Right cardiac atrium (tissue), 5 donors: Measurements from ENCODE around the gene MGLL. TPM values are rescaled to one million over a fixed set of nuclear protein-coding genes. Genes with fewer than 3 reads are reported as not detected.

Source experiments
- ATAC-seq, 2 donors: fragments of 200-7000 bp; cut with Tn5 transposase; one replicate each; pipeline versions ENCODE4 v1.8.0 to v1.9.1; 2020; ENCODE audit warnings: moderate library complexity in 2 of 2, mild to moderate bottlenecking in 1 of 2
- DNase-seq, 3 donors: peaks; one replicate each; pipeline ENCODE4 v3.0.0-alpha.2; 2020
- H3K27ac ChIP-seq: one replicate; pipeline ENCODE4 v1.5.1; 2013; ENCODE audit warnings: mild to moderate bottlenecking, low read length, control low read depth, moderate library complexity
- H3K27me3 ChIP-seq: one replicate; pipeline ENCODE4 v1.6.1; 2013; ENCODE audit not compliant: control insufficient read depth, insufficient read depth
- H3K4me1 ChIP-seq: one replicate; pipeline ENCODE4 v1.6.1; 2013; ENCODE audit warnings: low read length; ENCODE audit not compliant: control insufficient read depth, insufficient read depth
- H3K4me3 ChIP-seq: one replicate; pipeline ENCODE4 v1.5.1; 2013; ENCODE audit warnings: low read length, control low read depth
- H3K9me3 ChIP-seq: one replicate; pipeline ENCODE4 v1.6.1; 2013; ENCODE audit warnings: low read length; ENCODE audit not compliant: control insufficient read depth
- WGBS: extraction: QIAGEN DNeasy Blood & Tissue Kit; methylation state at CpG from one replicate; pipeline ENCODE4 v1.1.7; 2013; 5-methylcytosine and 5-hydroxymethylcytosine counted together
- intact Hi-C, 4 donors: fragments of 100-400 bp; cut with DNase I; formaldehyde crosslinking; loops; one replicate each; pipeline versions ENCODE4 v1.11.0 to v1.14.0; 2022 to 2023
- polyA plus RNA-seq: library from polyadenylated mRNA; stranded (reverse); fragments of 200-250 nt; gene quantifications from one replicate; pipeline ENCODE4 v1.2.3, GENCODE V29; 2013
- total RNA-seq, 4 donors: library from RNA; stranded (reverse); fragmentation: NEBNext Ultra II Directional; extraction: Animal tissue kit (Norgen Biotek cat#: 25700); gene quantifications; one replicate each; pipeline ENCODE4 v1.2.1, GENCODE V29; 2021
- donor health status: healthy with polysubstance abuse.
- donor health status: DM: no; HTN: yes; CAD: no.
- donor health status: DM: no; HTN: no; CAD: no.
- donor health status: DM: no; HTN: yes; CAD: no; lungs with severe emphysema.
- donor health status: DM: yes; HTN: yes; CAD: no.

The MGLL gene
- total and polyA plus RNA-seq, 5 donors, result 52.2 to 80.4 (median 64.9) TPM

- DNase-seq (peak in 2 of 3 donors; percentile 43 to 61), ATAC-seq (no peak)
- H3K4me1 ChIP-seq, result peaks cover 10% of the 10 kb centered on the region
- H3K9me3 ChIP-seq, result no peaks in the 10 kb centered on the region
- peak overlapping the region; percentile 85 for H3K4me3 ChIP-seq
- 44% methylated on average over 8 of the region's 8 CpGs for WGBS
- H3K27me3 ChIP-seq, result no peaks in the 10 kb centered on the region
- peak overlapping the region; percentile 98 for H3K27ac ChIP-seq
- intact Hi-C loops, result loop anchor here (5.0 to 10.0 kb wide), 6 partner anchors 57 to 157 kb away; no protein-coding TSS in a partner anchor
These were observed 921 bp downstream of the MGLL start for GRCh38 chr3:127821394-127821793.

DNA sequence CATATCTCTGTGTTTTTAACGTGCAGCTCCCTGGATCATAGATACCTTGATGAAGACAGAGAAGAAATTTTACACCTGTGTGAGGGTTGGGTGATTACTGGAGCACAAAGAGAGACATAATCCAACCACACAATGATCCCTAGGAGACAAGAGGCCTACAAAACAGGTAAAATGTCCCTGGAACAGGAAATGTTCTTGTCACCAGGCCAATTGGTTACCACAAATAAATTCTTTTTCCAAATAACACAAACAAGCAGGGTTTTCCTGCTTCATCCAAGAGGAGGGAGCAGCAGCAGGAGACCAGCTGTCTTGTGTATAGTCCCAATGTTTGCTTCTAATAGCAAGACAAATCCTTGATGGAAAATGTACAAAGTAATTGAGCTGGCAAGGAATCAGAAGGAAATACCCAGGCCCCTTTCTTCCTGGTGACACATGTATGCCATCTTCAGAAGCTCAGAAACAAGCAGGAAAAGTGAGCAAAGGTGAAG, 1.4 kb downstream of the MGLL start:
- intact Hi-C loops, result loop anchor here (5.0 to 10.0 kb wide), 6 partner anchors 56 to 156 kb away; no protein-coding TSS in a partner anchor
- Histone ChIP-seq H3K27me3 (no peaks in the 10 kb centered on the region), H3K4me3 (peak overlapping the region; percentile 85), H3K9me3 (no peaks in the 10 kb centered on the region), H3K27ac (peak overlapping the region; percentile 55), H3K4me1 (peaks cover 11% of the 10 kb centered on the region)
- ATAC-seq (no peak), DNase-seq (no peak)
- WGBS, result 26% methylated on average over 1 of the region's 1 CpG

DNA sequence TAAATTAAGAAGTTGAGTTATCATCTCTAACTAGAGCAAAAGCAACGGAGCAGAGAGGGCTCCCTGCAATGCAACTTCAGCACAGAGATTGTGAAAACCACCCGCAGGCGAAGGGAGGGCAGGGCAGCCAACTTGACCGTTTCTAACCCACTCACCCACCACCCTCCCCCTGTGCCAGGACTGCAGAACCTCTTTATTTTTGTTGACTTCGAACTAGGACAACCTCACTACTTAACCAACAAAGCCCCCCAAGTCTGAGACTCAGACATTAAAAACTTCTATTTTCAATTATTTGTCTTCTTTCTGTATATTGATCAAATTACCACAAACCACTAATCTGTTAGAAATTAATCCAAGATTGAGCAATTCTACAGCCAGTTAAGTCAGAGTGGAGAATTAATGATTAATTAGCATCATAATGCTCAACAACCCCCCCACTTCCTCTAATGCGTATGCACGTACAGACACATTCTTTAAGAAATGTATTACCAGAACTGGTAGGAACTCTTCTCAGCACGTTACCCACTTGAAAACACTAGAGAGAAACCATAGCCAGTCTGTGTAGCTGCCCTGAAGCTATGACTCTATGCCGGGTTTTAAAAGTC, 2.0 kb downstream of the MGLL start:
- Histone ChIP-seq H3K27ac (peak overlapping the region; percentile 65), H3K4me3 (peak overlapping the region; percentile 85), H3K27me3 (no peaks in the 10 kb centered on the region), H3K4me1 (peaks cover 11% of the 10 kb centered on the region), H3K9me3 (no peaks in the 10 kb centered on the region)
- DNase-seq, result peak in 1 of 3 donors; percentile 61
- ATAC-seq, result no peak
- WGBS, result 31% methylated on average over 9 of the region's 9 CpGs
- intact Hi-C loops, result loop anchor here (5.0 to 10.0 kb wide), 6 partner anchors 56 to 156 kb away; no protein-coding TSS in a partner anchor

DNA sequence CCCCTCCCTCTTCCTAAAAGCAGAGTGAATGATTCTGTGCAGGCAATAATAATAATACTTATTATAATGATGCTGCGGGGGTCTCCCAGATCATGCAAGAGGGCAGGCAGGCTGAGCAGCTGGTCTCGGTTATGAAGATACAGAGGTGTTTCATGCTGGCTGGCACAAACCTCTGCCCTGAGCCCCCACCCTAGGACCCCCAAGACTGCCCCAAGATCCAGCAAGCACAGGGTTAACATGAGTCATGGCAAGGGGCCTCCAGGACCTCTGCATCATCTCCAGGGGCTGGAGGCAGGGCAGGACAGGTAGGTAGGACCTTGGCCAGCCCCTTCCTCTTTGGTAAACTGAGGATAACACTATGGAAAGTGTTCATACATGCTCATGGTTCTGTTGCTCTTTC, 2.7 kb downstream of the MGLL start:
- H3K27me3 ChIP-seq, result no peaks in the 10 kb centered on the region
- no peaks in the 10 kb centered on the region for H3K9me3 ChIP-seq
- peak overlapping the region; percentile 34 for H3K27ac ChIP-seq
- intact Hi-C loops, result loop anchor here (5.0 to 10.0 kb wide), 6 partner anchors 55 to 155 kb away; no protein-coding TSS in a partner anchor
- 78% methylated on average over 2 of the region's 2 CpGs for WGBS
- peak overlapping the region; percentile 85 for H3K4me3 ChIP-seq
- no peak for DNase-seq
- peaks cover 11% of the 10 kb centered on the region for H3K4me1 ChIP-seq
- no peak for ATAC-seq

DNA sequence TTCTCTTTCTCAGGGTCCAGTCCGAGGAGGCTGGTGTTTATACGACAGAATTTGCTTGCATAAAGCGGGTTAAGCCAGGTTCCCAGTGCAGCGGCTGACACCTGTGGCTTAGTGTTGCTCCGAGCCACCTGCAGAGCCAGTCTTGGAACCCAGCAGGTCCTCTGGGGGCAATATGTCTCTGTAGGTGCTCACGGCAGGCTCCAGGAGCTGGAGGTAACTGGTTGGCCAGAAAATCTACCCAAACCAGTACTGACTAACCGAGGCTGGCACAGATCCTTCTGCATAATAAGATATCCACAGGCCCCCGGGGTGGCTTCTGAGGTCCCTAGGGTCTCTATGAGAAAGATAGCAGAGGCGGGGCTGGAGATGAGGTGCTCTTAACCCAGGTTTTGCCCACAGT, 3.2 kb downstream of the MGLL start:
- WGBS, result 78% methylated on average over 9 of the region's 9 CpGs

GRCh38 chr3:127817406-127817841, 4.9 kb downstream of the MGLL start:
- 47% methylated on average over 5 of the region's 5 CpGs for WGBS
- Histone ChIP-seq H3K27me3 (no peaks in the 10 kb centered on the region), H3K4me3 (no peak overlapping the region), H3K27ac (peak overlapping the region; percentile 61), H3K4me1 (peaks cover 11% of the 10 kb centered on the region), H3K9me3 (no peaks in the 10 kb centered on the region)
- no peak for DNase-seq
- intact Hi-C loops, result no loop called here
- peak; percentile 15 to 27 for ATAC-seq

More for the DNA sequence above, 3.2 kb downstream of the MGLL start:
- H3K4me3 ChIP-seq, result peak overlapping the region; percentile 85
- no peak for DNase-seq
- no peak for ATAC-seq
- H3K4me1 ChIP-seq, result peaks cover 11% of the 10 kb centered on the region
- no peaks in the 10 kb centered on the region for H3K9me3 ChIP-seq
- H3K27ac ChIP-seq, result peak overlapping the region; percentile 33
- H3K27me3 ChIP-seq, result no peaks in the 10 kb centered on the region
- intact Hi-C loops, result no loop called here

DNA sequence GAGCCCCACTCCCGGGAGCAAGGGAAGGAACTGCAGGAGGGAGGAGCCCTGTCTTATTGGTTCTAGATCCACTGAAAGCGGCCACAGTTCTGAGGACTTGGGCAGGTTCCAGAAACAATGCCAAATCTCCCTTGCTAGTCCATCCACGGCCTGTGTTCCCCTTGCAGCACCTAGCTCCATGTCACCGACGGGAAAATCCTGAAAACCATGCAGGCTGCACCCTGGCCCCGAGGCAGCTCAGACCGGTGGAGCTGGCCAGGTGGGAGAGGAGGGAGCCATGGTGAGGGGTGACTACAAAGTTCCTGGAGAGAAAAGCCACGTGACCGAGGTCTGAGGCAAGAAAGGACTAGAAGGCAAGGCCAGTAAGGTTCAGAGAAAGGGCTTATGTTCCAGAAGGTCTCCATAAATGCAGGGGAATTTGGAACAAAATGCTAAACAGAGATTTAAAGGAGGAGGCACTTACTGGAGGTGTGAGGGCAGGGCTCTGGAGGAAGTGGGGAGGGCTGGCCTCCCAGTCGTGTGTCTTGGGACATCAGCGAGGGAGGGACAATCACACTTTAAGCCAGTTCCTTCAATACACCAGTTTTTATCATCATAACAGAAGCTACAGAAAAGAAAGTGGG, 5.4 kb downstream of the MGLL start:
- Histone ChIP-seq H3K4me1 (peaks cover 11% of the 10 kb centered on the region), H3K27me3 (no peaks in the 10 kb centered on the region), H3K27ac (peak overlapping the region; percentile 61), H3K4me3 (no peak overlapping the region), H3K9me3 (no peaks in the 10 kb centered on the region)
- ATAC-seq (peak; percentile 17 to 28), DNase-seq (peak in 2 of 3 donors; percentile 27 to 56)
- intact Hi-C loops, result no loop called here
- 66% methylated on average over 11 of the region's 11 CpGs for WGBS

DNA sequence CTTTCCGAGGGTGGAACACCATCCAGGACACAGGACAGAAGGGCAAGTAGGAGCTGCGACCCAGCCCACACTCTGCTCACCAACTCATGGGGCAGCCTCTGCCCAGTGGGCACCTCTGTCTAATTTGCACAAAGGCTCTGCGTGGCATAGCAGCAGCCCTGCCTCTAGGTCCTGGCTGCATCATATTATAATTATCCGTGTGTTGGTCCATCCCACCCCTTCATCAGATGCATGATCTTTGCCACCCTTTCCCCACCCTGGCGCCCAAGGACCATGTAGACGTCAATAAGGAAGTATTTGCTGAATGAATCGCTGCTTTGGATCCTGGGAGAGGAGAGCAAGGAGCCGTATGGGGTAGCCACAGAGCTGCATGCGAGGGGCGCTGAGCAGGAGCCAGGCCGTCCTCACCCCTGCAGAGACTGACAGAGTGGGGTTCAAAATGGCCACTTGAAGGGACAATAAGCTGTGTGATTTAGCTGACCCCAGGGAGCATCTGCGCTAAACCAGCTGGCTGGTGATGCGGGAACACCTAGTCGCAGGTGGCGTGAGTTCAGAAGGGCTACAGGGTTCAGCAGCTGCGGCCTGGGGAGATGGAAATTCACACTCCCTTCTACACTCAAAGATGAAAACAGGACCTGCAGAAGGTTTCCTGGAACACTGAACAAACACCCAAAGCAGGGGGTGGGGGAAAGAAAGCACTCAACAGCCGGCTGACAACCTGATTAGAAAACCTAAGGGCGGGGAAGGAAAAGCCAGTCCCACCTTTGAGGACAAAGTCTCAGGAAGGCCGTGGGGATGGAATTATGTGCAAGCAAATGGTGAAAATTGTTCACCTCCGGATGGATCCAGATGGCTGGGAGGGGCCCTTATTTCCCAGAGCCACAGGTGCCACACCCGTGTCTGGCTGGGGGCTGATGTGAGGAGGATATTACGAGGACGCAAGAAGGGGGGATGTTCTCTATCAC, 6.4 kb downstream of the MGLL start:
- Histone ChIP-seq H3K27me3 (no peaks in the 10 kb centered on the region), H3K4me3 (no peak overlapping the region), H3K4me1 (peaks cover 13% of the 10 kb centered on the region), H3K27ac (peak overlapping the region; percentile 2), H3K9me3 (peaks cover 2% of the 10 kb centered on the region)
- WGBS, result 89% methylated on average over 23 of the region's 23 CpGs
- DNase-seq, result no peak
- ATAC-seq, result peak in 1 of 2 donors; percentile 5
- intact Hi-C loops, result no loop called here

DNA sequence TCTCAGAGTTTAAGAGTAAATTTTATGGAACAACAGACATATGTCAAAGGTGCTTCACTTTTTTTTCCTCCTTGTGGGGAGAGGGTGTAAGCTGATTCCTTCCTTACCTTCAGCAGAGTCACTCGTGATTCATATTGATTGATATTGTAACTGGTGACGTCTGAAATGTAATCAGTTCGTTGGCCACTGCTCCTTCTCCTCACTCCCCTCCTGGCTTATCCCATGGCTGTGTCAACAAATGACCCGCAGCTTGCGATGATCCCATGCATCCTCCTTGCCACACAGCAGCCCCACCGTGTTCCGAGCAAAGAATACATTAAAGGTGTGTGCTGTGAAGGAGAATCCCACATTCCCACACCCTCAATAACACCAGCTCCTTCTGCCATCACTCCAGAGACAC, 7.3 kb downstream of the MGLL start:
- no peaks in the 10 kb centered on the region for H3K27me3 ChIP-seq
- no peak overlapping the region for H3K4me3 ChIP-seq
- H3K27ac ChIP-seq, result no peak overlapping the region
- DNase-seq (no peak), ATAC-seq (no peak)
- intact Hi-C loops, result no loop called here
- 72% methylated on average over 7 of the region's 7 CpGs for WGBS
- peaks cover 13% of the 10 kb centered on the region for H3K4me1 ChIP-seq
- H3K9me3 ChIP-seq, result peaks cover 2% of the 10 kb centered on the region

DNA sequence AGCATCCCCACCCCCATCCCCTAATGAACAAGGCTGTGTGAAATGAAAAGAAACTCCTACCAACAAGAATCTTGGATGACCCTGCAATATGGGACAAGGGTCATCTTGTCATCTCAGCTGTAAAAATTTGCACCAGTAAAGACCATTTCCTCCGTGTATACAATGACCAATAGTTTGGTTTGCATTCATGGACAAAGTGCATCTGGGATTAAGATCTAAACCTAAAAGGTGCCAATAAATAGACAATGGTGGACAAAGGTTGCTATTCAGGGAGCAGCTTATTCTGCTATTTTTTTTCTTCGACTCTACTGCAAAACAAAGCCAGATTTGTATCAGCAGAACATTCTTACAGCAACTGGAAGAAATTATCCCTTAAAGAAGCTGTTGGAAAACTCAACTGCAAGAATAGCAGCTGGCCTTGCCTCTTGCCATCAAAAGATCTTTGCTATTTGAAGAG, 8.0 kb downstream of the MGLL start:
- Histone ChIP-seq H3K27me3 (no peaks in the 10 kb centered on the region), H3K9me3 (peaks cover 2% of the 10 kb centered on the region), H3K4me1 (peaks cover 13% of the 10 kb centered on the region), H3K4me3 (no peak overlapping the region), H3K27ac (no peak overlapping the region)
- ATAC-seq (no peak), DNase-seq (no peak)
- 52% methylated on average over 2 of the region's 2 CpGs for WGBS
- intact Hi-C loops, result no loop called here
